GM19025 (cell line): Measurements from ENCODE around the gene NFS1.
"Not testable (repeated sequence)": the region's sequence is repeated elsewhere in the genome, so short reads cannot be mapped to it uniquely, and the experiment has no call there.

ENCODE experiments used
- ATAC-seq: cut with Tn5 transposase; IDR thresholded peaks from one replicate; pipeline ENCODE4 v1.9.1; 2021; ENCODE audit warnings: mild to moderate bottlenecking, low read depth, moderate library complexity; ENCODE audit not compliant: unreplicated experiment

Gene NFS1

DNA sequence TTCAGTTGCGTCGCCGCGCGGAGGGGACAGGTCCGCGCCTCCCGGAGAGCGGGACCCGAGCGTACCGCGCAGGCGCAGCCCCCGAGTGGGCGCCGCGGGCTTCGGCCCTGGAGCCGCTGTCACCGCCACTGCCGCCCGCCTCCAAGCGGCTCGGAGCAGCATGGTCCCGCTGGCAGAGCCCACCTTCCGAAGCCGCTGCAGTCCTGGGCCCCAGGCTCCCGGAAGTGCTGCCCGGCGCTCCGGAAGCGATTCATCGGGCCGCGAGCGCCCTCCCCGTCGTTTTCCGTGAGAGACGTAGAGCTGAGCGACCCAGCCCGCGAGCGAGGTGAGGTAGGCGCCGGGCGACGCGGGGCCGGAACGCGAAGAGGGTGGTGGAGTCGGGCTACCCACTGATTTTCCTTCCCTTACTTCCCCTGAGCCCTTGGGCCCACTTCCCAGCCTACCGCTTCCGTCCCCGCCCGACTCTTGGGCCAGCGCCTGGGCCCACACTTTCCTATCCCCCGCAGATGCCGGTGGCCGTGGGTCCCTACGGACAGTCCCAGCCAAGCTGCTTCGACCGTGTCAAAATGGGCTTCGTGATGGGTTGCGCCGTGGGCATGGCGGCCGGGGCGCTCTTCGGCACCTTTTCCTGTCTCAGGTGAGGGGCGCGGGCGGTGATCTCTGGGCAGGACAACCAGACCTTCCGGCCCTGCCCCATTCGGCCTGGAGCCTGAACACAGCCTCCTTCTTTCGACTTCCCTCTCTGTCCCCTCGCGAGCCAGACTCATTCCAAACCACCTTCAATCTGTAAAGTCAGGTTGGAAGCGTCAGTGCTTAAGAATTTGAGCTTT, at the start of gene NFS1, which contains the start of gene ROMO1:
NFS1 (minus strand) TSS at position 226 of the 830 bp plus-strand sequence; CDS start at position 162, 64 bp downstream.
ROMO1 (plus strand) TSS at position 279 of the 830 bp plus-strand sequence; CDS start at position 507, 228 bp downstream.
- ATAC-seq: peak; percentile 89

GRCh38 chr20:35744492-35744841, 45.3 kb upstream of the NFS1 start:
- not testable (repeated sequence) for ATAC-seq

DNA sequence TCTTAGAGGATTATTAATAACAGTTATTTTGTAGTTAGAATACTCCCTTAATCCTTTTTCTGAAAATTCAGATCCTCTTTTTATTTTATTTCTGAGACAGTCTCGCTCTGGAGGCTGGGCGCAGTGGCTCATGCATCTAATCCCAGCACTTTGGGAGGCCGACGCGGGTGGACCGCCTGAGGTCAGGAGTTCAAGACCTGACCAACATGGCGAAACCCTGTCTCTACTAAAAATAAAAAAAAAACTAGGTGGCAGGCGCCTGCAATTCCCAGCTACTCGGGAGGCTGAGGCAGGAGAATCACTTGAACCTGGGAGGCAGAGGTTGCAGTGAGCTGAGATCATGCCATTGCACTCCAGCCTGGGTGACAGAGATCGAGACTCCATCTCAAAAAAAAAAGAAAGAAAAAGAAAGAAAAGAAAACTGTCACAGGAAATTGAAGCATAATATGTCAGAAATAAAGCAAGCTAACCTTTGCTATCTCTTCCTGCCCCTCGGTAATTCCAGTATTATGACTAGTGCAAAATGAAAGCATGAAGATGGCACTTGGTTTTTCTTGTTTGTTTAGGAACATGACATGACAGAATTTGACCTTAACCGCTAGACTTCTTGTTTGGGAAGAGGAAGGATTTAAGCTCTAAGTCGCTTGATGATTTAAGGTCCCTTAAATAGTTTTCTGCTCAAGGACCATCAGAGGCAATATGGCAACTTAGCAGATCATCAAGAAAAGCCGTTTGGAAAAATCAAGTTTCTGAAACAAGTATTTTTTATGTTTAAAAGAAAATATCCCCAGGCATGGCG, 44.7 kb upstream of the NFS1 start:
- no peak for ATAC-seq

GRCh38 chr20:35742741-35743523, 43.8 kb upstream of the NFS1 start:
- no peak for ATAC-seq

DNA sequence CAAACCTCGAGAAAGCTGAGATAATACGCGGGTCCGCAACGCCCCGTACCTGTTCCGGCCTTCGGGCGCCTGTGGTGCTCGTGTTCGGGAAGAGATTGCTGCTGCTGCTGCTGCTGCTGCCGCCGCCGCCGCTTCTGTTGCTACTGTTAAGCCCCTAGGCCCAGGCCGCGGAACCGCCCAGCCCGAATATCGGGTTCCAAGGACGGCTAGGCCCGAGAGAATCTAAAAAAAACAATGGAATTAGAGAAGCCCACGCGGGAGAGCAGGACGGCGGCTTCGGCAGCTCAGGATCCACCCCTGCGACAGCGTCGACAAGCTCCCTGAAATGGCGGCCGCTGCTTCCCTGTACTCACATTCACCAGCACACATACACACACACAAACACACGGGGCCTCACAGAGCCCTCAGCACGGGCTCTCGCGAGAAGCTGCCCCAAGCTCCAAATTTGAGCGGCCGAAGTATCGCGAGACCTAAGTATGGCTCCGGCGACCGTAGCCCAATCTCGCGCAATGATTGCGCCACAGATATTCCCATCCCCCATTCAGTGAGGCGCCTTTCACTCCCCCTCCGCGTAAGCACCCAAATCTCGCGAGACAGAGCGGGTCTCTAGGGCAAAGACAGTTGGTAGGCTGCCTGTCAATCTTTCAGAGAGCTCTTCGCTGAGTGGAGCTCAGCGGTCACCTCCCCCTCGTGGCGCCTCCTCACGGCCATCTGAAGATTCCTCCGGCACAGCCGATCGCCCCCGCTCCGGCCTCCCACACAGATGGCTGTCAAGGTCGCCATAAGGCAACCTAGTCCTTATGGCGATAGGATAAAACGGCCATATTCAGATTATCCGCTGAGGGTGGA, 43.0 kb upstream of the NFS1 start, which contains the start of gene RBM39:
RBM39 (minus strand) TSS at position 369 of the 849 bp plus-strand sequence. CDS start 1,386 bp downstream, outside the sequence.
- ATAC-seq: peak; percentile 83

DNA sequence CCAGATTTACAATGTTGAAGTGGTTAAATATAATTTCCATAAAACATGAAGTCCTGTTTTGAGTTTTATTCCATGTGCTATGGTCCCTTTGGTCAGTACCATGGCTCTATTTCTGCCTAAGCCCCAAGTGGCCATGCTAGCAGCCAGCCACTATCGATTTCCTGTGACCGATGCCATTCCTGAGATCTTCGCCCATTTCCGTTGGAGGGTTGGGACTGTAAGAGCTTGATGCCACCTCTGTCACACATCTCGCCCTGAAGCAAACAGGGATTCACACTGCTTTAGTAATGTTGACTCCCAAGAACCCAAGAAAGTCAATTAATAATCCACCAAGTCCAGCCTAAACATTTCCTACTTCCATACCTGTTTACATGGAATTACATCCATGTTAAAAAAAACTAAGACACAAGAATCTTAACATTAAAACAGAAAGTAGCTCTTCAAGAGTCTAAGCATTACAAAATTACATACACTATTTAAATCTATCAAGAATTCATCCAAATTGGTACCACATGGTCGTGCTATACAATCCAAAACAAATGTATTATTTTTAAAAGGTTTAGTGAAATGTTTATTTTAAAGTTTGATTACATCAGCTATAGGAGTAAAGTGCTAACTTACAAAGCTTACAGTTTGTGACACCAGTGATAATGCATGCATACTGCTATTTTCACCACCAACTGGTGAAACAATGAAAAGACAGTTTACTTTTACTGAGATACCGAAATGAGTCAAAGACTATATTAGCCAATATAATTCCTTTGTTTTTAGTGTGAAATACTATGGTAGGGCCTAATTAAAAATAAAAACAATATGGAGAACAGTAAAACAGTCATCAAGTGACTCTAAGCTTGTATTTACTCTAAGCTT, 40.4 kb upstream of the NFS1 start:
- no peak for ATAC-seq

DNA sequence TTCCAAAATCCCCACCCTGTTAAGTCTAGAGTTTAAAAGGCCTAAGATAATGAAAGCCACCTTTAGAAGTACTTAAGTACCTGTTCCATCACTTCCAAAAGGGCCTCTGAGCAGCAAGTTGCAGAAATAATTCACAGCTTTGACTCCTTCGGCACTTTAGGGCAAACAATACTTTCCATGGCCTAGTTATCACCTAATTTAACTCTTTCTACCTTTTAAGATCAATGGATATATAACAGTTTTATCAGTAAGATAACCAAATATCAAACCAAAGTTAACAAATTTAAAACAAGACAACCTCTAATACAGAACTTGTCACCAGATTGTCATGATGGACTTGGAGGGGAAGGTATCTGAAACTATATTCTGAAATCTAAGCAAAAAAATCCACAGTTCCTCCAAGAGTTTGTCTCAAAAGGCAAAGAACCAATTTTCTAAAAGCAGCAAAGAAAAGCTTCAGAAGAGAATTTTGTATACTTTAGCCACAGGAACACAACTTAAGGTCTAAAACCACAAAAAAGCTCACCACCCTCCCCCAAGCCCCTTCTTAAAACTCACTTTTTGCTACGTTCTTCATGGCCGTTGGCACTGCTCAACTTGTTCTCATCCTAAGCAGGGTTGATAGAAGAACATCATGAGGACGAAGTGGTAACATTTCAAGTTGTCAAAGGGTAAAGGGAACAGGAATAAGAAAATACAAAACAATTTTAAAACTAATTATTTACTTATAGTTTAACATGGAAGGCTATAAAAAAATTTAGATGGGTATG, 39.4 kb upstream of the NFS1 start:
- ATAC-seq: no peak

GRCh38 chr20:35737865-35738333, 38.7 kb upstream of the NFS1 start:
- no peak for ATAC-seq

DNA sequence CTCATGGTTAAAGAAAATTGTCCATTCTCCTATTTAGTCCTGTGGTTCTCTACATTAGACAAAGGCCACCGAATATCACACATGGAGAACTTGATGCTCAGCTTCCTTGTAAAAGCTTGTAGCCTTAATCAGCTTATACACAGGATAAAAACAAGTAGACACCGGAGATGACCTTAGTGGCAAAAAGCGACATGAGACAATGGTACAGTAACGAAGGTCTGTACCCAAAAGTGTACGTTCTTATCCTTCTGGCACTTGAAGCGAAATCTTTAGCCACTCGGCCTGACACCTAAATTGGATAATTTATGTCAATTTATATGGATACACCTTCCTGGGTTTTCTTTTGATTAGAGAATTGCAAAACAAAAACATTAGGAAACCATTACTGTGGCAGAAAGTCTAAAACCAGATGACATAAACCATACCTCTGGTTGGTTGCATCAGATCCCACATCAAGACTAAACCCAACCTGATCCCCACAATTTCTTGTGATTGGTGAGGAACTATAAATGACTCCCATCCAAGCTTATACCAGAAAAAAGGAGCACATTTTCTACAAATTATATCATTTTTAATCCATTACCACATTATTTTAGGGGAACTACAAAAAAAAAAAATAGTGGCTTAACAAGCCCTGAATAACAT, 36.8 kb upstream of the NFS1 start:
- no peak for ATAC-seq

DNA sequence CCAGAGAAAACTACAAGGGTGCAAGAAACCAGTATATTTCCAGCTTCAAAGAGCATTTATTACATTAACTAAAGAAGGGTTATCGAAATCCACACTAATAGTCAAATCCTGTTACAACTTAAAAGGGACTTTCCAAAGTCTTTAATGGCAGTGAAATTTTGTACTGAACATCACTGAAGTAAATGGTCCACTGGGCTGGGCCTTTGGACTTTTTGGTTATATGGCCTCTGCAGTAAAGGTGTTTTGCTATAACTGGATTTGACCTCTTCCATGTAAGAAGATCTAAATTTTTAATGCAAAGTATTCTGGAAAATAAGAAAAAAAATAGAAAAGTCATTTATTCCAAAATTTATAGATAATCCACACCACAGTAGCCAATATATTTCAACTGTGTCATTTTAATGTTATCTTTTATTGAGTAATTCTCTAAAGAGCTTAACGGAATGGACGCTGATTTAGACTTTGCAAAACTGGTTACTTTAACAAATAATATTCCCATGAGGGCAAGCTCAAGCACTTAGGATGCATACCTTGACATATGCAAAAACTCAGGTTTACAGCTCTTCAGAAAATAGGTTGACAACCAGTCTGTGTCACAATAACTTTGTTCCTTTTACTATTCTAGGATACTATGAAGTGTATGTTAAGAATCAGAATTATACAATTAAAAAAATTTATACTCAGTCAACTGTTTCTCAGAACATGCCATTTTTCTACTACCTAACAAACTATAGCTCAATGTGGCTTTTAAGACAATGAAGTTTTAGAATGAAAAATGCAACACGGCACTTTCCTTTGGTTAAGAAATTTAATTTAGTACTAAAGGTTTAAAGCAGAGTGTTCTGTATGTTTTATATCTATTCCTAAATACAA, 35.9 kb upstream of the NFS1 start:
- ATAC-seq: no peak

DNA sequence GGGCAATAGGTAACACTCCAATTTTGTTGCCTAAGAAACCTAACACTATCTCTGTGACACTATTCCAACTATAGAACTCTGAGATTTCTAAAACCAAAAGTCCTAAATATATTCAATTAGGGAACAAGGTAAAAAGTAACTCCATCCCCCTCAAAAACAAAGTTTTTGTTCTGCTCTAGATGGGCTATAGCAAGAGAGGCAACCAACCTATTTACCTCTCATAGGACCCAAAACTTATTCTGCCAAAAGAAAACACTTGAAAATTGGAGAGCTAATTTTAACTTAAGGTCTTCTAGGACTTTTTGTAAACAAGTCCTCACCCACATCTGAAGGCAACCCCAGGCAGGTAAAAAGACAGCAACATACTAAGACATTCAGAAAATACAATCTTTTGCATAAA, 35.2 kb upstream of the NFS1 start:
- ATAC-seq: no peak

DNA sequence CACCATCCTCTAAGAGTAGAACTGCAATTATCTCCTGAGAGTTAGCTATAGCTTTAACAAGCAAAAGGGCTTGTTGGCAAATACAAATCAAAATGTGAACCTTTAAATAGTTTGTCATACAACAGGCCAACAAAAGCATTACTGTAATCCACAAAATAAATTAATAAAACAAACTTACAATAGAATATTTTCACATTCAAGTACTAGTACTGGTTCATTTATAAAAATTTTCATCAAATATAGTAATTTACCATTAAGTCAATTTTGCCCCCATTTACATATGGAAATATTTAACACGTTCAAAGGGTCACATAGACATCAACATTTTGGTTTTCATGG, 33.5 kb upstream of the NFS1 start:
- ATAC-seq: no peak

DNA sequence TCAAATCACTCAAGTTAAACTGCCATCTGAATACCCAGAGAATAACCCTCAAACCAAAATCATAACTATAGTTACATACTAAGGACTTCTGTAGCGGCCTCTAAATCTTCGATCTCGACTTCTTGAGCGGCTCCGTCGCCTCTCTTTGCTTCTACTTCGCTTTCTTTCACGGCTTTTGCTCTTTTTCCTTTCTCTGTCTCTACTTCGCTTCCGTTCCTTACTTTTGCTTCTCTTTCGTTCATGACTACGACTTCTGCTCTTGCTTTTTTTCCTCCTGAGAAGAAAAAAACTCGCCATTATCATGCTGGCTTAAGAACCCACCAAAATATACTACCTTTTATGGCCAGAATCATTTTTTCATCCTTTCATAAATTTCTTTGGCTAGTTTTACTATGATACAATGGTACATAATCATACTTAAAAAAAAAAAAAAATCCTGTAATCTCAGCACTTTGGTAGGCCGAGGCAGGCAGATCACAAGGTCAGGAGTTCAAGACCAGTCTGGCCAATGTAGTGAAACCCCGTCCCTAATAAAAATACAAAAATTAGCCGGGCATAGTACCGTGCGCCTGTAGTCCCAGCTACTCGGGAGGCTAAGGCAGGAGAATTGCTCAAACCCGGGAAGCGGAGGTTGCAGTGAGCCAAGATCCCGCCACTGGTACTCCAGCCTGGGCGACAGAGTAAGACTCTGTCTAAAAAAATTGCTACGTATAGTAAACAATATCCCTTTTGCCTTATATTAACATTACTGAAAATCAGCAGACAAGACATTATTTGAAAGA, 32.9 kb upstream of the NFS1 start:
- ATAC-seq: no peak

- no peak for ATAC-seq
Observed at GRCh38 chr20:35731469-35731788, 32.3 kb upstream of the NFS1 start.

GRCh38 chr20:35730583-35731468, 31.7 kb upstream of the NFS1 start:
- no peak for ATAC-seq
